IMR-90 (cell line): ENCODE measurements around the gene DPYSL5. TPM values are rescaled to one million over a fixed set of nuclear protein-coding genes. Genes with fewer than 3 reads are reported as not detected.

Experiments
- ATAC-seq: fragments of 200-7000 bp; cut with Tn5 transposase; 2 replicates; pipeline ENCODE4 v1.9.1; 2020; ENCODE audit warnings: low read depth, mild to moderate bottlenecking, moderate library complexity
- BruUV-seq: library from RNA; stranded (reverse); fragments of 400-500 nt; replicated peaks from 2 replicates; lab custom pipeline; 2021; lab: Mats Ljungman, UMichigan
- CTCF ChIA-PET: fragments of 300-600 bp; formaldehyde crosslinking; extraction: SDS; loops from one replicate; lab custom pipeline; 2021; ENCODE audit warnings: antibody characterized with exemption; lab: Yijun Ruan, JAX
- POLR2A ChIA-PET: fragments of 300-600 bp; sonication (Branson Sonifier 250); formaldehyde crosslinking; loops from one replicate; lab custom pipeline; 2022; ENCODE audit warnings: antibody characterized with exemption; ENCODE audit not compliant: unreplicated experiment; lab: Charles Lee
- DNase-seq: peaks from one replicate; pipeline ENCODE4 v3.0.0; 2013
- H2AFZ ChIP-seq: replicated peaks from 2 replicates; pipeline ENCODE3; 2013; ENCODE audit warnings: low read length, mild to moderate bottlenecking; ENCODE audit not compliant: poor library complexity
- H2AK5ac ChIP-seq: 2 replicates; pipeline ENCODE4 v1.6.1; 2013; ENCODE audit warnings: low read depth, low read length, inconsistent platforms
- H2AK9ac ChIP-seq: replicated peaks from 2 replicates; pipeline ENCODE3; 2013; ENCODE audit warnings: mild to moderate bottlenecking, low read depth, low read length, moderate library complexity; ENCODE audit not compliant: poor library complexity
- H2BK120ac ChIP-seq: 2 replicates; pipeline ENCODE4 v1.6.1; 2013; ENCODE audit warnings: low read depth, low read length, inconsistent platforms
- H2BK15ac ChIP-seq: 3 replicates; pipeline ENCODE4 v1.6.1; 2013; ENCODE audit warnings: low read depth, low read length, inconsistent platforms
- H2BK20ac ChIP-seq: 2 replicates; pipeline ENCODE4 v1.6.1; 2013; ENCODE audit warnings: low read depth, mild to moderate bottlenecking, inconsistent platforms, low read length, moderate library complexity
- H2BK5ac ChIP-seq: 2 replicates; pipeline ENCODE4 v1.6.1; 2013; ENCODE audit warnings: mild to moderate bottlenecking, low read depth, low read length, inconsistent platforms; ENCODE audit not compliant: poor library complexity, severe bottlenecking
- H3K14ac ChIP-seq: replicated peaks from 2 replicates; pipeline ENCODE4 v1.6.1; 2013; ENCODE audit warnings: low read depth, low read length, inconsistent platforms
- H3K18ac ChIP-seq: 2 replicates; pipeline ENCODE4 v1.6.1; 2013; ENCODE audit warnings: low read depth, low read length, control low read depth
- H3K23ac ChIP-seq: 2 replicates; pipeline ENCODE4 v1.6.1; 2013; ENCODE audit warnings: low read depth, low read length, inconsistent platforms
- H3K27ac ChIP-seq: 2 replicates; pipeline ENCODE4 v1.5.1; 2013; ENCODE audit warnings: mild to moderate bottlenecking, control low read depth, low read length; ENCODE audit not compliant: insufficient read depth
- H3K27me3 ChIP-seq: 2 replicates; pipeline ENCODE4 v1.6.1; 2013; ENCODE audit warnings: low read length; ENCODE audit not compliant: control insufficient read depth, insufficient read depth
- H3K36me3 ChIP-seq: 2 replicates; pipeline ENCODE4 v1.6.1; 2013; ENCODE audit warnings: low read length, mixed read lengths; ENCODE audit not compliant: control insufficient read depth, insufficient read depth
- H3K4ac ChIP-seq: 2 replicates; pipeline ENCODE4 v1.6.1; 2013; ENCODE audit warnings: low read depth, low read length, inconsistent platforms
- H3K4me1 ChIP-seq: 2 replicates; pipeline ENCODE4 v1.6.1; 2013; ENCODE audit warnings: low read length, mixed read lengths; ENCODE audit not compliant: control insufficient read depth, insufficient read depth
- H3K4me2 ChIP-seq: 2 replicates; pipeline ENCODE4 v1.6.1; 2013; ENCODE audit warnings: low read depth, mild to moderate bottlenecking, control low read depth, low read length, moderate library complexity
- H3K4me3 ChIP-seq: 2 replicates; pipeline ENCODE4 v1.5.1; 2013; ENCODE audit warnings: low read depth, mild to moderate bottlenecking, control low read depth, low read length, moderate library complexity; ENCODE audit not compliant: insufficient read depth
- H3K56ac ChIP-seq: 2 replicates; pipeline ENCODE4 v1.6.1; 2013; ENCODE audit warnings: low read length, inconsistent platforms; ENCODE audit not compliant: insufficient read depth; ENCODE audit errors: extremely low read depth
- H3K79me1 ChIP-seq, 2 experiments: 2 replicates each; pipeline ENCODE4 v1.6.1; 2013; ENCODE audit warnings: low read length in 2 of 2, inconsistent platforms in 1 of 2, low read depth in 1 of 2
- H3K9ac ChIP-seq: 2 replicates; pipeline ENCODE4 v1.6.1; 2013; ENCODE audit warnings: low read depth, low read length, control low read depth
- H3K9me1 ChIP-seq: 2 replicates; pipeline ENCODE4 v1.6.1; 2013; ENCODE audit warnings: low read length, inconsistent platforms; ENCODE audit not compliant: insufficient read depth
- H3K9me3 ChIP-seq: 2 replicates; pipeline ENCODE4 v1.6.1; 2013; ENCODE audit warnings: low read length; ENCODE audit not compliant: control insufficient read depth, insufficient read depth
- H4K20me1 ChIP-seq: 2 replicates; pipeline ENCODE4 v1.6.1; 2013; ENCODE audit warnings: low read length, inconsistent platforms; ENCODE audit not compliant: insufficient read depth
- H4K5ac ChIP-seq: 2 replicates; pipeline ENCODE4 v1.6.1; 2013; ENCODE audit warnings: mild to moderate bottlenecking, low read depth, low read length, control low read depth
- H4K8ac ChIP-seq, 2 experiments: 2 replicates each; pipeline ENCODE4 v1.6.1; 2013; ENCODE audit warnings: low read depth in 2 of 2, low read length in 2 of 2, control low read depth in 1 of 2, inconsistent platforms in 1 of 2
- H4K91ac ChIP-seq: 2 replicates; pipeline ENCODE4 v1.6.1; 2013; ENCODE audit warnings: low read depth, low read length, inconsistent platforms; ENCODE audit not compliant: insufficient read depth
- BHLHE40 ChIP-seq: fragments of 150-350 bp; IDR thresholded peaks from 2 replicates; pipeline ENCODE4 v1.6.1; 2016; ENCODE audit warnings: mild to moderate bottlenecking, low read depth, low read length
- CHD1 ChIP-seq: IDR thresholded peaks from 2 replicates; pipeline ENCODE4 v1.6.1; 2012; ENCODE audit warnings: low read depth, low read length, improper control_type of control experiment
- MAFK ChIP-seq: IDR thresholded peaks from 2 replicates; pipeline ENCODE4 v1.6.1; 2012; ENCODE audit warnings: low read depth, low read length, improper control_type of control experiment
- MAZ ChIP-seq: IDR thresholded peaks from 2 replicates; pipeline ENCODE4 v1.6.1; 2012; ENCODE audit warnings: low read depth, mild to moderate bottlenecking, low read length, improper control_type of control experiment, moderate library complexity, borderline replicate concordance
- NFE2L2 ChIP-seq: fragments of 150-350 bp; IDR thresholded peaks from 2 replicates; pipeline ENCODE4 v1.6.1; 2016; ENCODE audit warnings: low read depth, mild to moderate bottlenecking, low read length
- POLR2A ChIP-seq: IDR thresholded peaks from 2 replicates; pipeline ENCODE4 v1.6.1; 2012; ENCODE audit warnings: mild to moderate bottlenecking, low read depth, low read length
- RCOR1 ChIP-seq: IDR thresholded peaks from 2 replicates; pipeline ENCODE4 v1.6.1; 2012; ENCODE audit warnings: mild to moderate bottlenecking, low read length, improper control_type of control experiment; ENCODE audit not compliant: insufficient replicate concordance
- RFX5 ChIP-seq: IDR thresholded peaks from 2 replicates; pipeline ENCODE4 v1.8.0; 2012; ENCODE audit warnings: low read depth, mild to moderate bottlenecking, low read length, moderate library complexity
- SMC3 ChIP-seq: fragments of 150-350 bp; IDR thresholded peaks from 2 replicates; pipeline ENCODE4 v1.6.1; 2016; ENCODE audit warnings: low read depth, mild to moderate bottlenecking, antibody characterized with exemption, low read length, moderate library complexity
- WGBS, 2 experiments: methylation state at CpG; one replicate each; pipeline versions ENCODE4 v1.1.5 to v1.1.7; 2013; ENCODE audit warnings: missing lambda C conversion rate in 2 of 2; ENCODE audit not compliant: insufficient read length in 1 of 2; ENCODE audit errors: extremely low coverage in 2 of 2; 5-methylcytosine and 5-hydroxymethylcytosine counted together
- dilution Hi-C: fragments of 300-500 bp; cut with HindIII; formaldehyde crosslinking; loops from one replicate; pipeline ENCODE4 v1.14.3; 2018; ENCODE audit warnings: low sequenced_read_pairs; ENCODE audit not compliant: unreplicated experiment
- in situ Hi-C: fragments of 300-500 bp; cut with MboI; formaldehyde crosslinking; loops from 3 replicates; pipeline ENCODE4 v1.14.3; 2019; ENCODE audit warnings: low sequenced_read_pairs, inconsistent platforms, mixed read lengths
- intact Hi-C: fragments of 100-400 bp; cut with micrococcal nuclease; formaldehyde crosslinking; loops from 2 replicates; pipeline ENCODE4 v1.10.0; 2022
- polyA plus RNA-seq, 3 experiments: library from polyadenylated mRNA; depleted of rRNA; stranded (reverse); fragments of >200 nt; gene quantifications; 2 replicates each; pipeline ENCODE4 v1.2.3, GENCODE V29; 2012; ENCODE audit warnings: low replicate concordance in 1 of 3
- total RNA-seq: library from RNA; depleted of rRNA; stranded (reverse); fragments of >200 nt; gene quantifications from 2 replicates; pipeline ENCODE4 v1.2.3, GENCODE V29; 2012
- TF ChIP-seq, protein P1 (sequence below): conservative IDR thresholded peaks from 2 replicates; pipeline ENCODE4 v1.5.1; 2012; ENCODE audit warnings: mild to moderate bottlenecking, low read depth, low read length, improper control_type of control experiment

Gene DPYSL5
- total and polyA plus RNA-seq, 2 of the 4 experiments (the other 2 are of a cell fraction) = not detected

DNA sequence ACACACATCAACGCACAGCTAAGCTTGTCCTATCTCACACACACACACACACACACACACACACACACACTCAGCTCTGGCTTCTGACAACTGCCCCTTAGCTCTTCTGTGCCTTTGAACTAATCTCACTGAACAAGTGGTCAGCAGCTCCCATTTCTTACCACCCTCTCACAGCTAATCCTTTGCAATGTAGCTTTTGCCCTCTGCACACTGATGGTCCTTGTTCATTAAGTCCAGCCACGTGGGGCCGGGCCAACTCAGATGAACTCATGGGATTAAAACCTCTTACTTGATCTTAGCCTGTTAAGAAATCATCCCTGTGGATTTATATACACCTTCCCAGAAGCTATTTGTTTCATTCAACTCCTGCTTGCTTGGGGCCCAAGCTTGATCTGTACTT, 36.6 kb downstream of the DPYSL5 start:
- CTCF ChIA-PET = no interaction called here
- peaks cover 67% of the 10 kb centered on the region for H3K27me3 ChIP-seq
- no peak overlapping the region for H3K9ac ChIP-seq
- POLR2A ChIA-PET = no interaction called here
- H2BK5ac ChIP-seq = no peak overlapping the region
- no peak overlapping the region for H3K27ac ChIP-seq
- intact Hi-C loops (no loop called here), in situ Hi-C loops (no loop called here), dilution Hi-C loops (no loop called here)
- H3K79me1 ChIP-seq = no peaks in the 10 kb centered on the region
- H3K14ac ChIP-seq = no peak overlapping the region
- no peak overlapping the region for H4K8ac ChIP-seq
- no peak overlapping the region for H3K56ac ChIP-seq
- no peak overlapping the region for H3K4ac ChIP-seq
- 59% methylated on average over 3 of the region's 3 CpGs; no CpG with 5 or more reads in 1 of the 2 experiments for WGBS, 2 experiments
- H2BK120ac ChIP-seq = no peak overlapping the region
- no peak overlapping the region for H3K23ac ChIP-seq
- no peak overlapping the region for H2AK5ac ChIP-seq
- no peak overlapping the region for H3K4me2 ChIP-seq
- H4K91ac ChIP-seq = no peak overlapping the region
- TF ChIP-seq NFE2L2 = no peak
- TF ChIP-seq SMC3 = no peak
- TF ChIP-seq, protein P1, sequence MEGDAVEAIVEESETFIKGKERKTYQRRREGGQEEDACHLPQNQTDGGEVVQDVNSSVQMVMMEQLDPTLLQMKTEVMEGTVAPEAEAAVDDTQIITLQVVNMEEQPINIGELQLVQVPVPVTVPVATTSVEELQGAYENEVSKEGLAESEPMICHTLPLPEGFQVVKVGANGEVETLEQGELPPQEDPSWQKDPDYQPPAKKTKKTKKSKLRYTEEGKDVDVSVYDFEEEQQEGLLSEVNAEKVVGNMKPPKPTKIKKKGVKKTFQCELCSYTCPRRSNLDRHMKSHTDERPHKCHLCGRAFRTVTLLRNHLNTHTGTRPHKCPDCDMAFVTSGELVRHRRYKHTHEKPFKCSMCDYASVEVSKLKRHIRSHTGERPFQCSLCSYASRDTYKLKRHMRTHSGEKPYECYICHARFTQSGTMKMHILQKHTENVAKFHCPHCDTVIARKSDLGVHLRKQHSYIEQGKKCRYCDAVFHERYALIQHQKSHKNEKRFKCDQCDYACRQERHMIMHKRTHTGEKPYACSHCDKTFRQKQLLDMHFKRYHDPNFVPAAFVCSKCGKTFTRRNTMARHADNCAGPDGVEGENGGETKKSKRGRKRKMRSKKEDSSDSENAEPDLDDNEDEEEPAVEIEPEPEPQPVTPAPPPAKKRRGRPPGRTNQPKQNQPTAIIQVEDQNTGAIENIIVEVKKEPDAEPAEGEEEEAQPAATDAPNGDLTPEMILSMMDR = no peak
- no peak for TF ChIP-seq MAZ
- TF ChIP-seq BHLHE40 = no peak
- no peak for TF ChIP-seq POLR2A
- TF ChIP-seq CHD1 = no peak
- no peak for TF ChIP-seq RFX5
- no peak for TF ChIP-seq RCOR1
- TF ChIP-seq MAFK = no peak
- no peaks in the 10 kb centered on the region; the same call in 1 of the 2 replicates for H4K20me1 ChIP-seq
- no peak overlapping the region for H3K4me3 ChIP-seq
- no peak for ATAC-seq
- BruUV-seq = no TSS peak
- H2BK15ac ChIP-seq = no peak overlapping the region
- H3K9me3 ChIP-seq = no peaks in the 10 kb centered on the region
- H3K18ac ChIP-seq = no peak overlapping the region
- DNase-seq = no peak
- no peak overlapping the region for H2AK9ac ChIP-seq
- H2BK20ac ChIP-seq = no peak overlapping the region
- H2AFZ ChIP-seq = no peak overlapping the region
- no peaks in the 10 kb centered on the region for H3K4me1 ChIP-seq
- H3K36me3 ChIP-seq = no peaks in the 10 kb centered on the region
- no peak overlapping the region for H4K5ac ChIP-seq
- H3K9me1 ChIP-seq = no peaks in the 10 kb centered on the region; the same call in 1 of the 2 replicates
